ENCODE measurements around the gene HCK. TPM values are rescaled to one million over a fixed set of nuclear protein-coding genes. Genes with fewer than 3 reads are reported as not detected.

Gene HCK
- total and polyA plus RNA-seq, 9 donors = 1.7 to 11.4 (median 3.4) TPM

DNA sequence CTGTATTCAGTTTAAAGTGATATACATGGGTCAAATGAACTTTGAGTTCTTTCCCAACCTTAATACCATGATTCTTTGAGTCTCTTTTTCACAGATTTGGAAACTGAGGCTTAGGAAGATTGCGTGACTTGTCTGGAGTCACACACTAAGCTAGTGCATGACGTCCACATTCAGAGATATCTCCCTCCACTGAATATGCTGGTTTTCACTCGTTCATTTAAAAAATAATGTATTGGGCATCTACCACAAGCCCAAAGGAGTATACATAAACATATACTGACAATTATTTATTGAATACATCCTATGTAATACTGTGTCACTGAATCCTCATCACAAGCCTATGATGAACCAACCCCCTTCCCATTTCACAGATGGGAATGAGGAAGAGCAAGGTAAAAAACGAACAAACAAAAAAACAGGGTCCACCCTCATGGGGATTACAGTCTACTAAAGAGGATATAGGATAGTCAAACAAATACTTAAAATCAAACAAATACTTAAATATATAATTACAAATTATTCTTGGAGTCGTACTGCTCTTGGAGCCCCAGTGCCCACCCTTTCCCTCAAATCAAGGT, 56.9 kb downstream of the HCK start:
- intact Hi-C loops (cut with DNase I) = loop anchor here in 1 of 4 donors (10.0 kb wide), 1 partner anchor 86 kb away; no protein-coding TSS in a partner anchor
- Histone ChIP-seq H3K27ac (no peak overlapping the region), H3K4me3 (peak overlapping the region; percentile 77), H3K9me3 (no peaks in the 10 kb centered on the region), H3K4me1 (ENCODE audit: insufficient read depth) (peaks cover 5% of the 10 kb centered on the region), H3K27me3 (no peaks in the 10 kb centered on the region), H3K36me3 (no peaks in the 10 kb centered on the region)
- no peak for DNase-seq
- 50 to 60% (median 53%) methylated on average over 5 of the region's 5 CpGs for WGBS, 3 donors
- TF ChIP-seq EP300 (IDR thresholded peaks at IDR 0.05) (no peak), POLR2A (IDR thresholded peaks at IDR 0.05) (no peak)
- TF ChIP-seq, protein P1, sequence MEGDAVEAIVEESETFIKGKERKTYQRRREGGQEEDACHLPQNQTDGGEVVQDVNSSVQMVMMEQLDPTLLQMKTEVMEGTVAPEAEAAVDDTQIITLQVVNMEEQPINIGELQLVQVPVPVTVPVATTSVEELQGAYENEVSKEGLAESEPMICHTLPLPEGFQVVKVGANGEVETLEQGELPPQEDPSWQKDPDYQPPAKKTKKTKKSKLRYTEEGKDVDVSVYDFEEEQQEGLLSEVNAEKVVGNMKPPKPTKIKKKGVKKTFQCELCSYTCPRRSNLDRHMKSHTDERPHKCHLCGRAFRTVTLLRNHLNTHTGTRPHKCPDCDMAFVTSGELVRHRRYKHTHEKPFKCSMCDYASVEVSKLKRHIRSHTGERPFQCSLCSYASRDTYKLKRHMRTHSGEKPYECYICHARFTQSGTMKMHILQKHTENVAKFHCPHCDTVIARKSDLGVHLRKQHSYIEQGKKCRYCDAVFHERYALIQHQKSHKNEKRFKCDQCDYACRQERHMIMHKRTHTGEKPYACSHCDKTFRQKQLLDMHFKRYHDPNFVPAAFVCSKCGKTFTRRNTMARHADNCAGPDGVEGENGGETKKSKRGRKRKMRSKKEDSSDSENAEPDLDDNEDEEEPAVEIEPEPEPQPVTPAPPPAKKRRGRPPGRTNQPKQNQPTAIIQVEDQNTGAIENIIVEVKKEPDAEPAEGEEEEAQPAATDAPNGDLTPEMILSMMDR (IDR thresholded peaks at IDR 0.05) = no peak

DNA sequence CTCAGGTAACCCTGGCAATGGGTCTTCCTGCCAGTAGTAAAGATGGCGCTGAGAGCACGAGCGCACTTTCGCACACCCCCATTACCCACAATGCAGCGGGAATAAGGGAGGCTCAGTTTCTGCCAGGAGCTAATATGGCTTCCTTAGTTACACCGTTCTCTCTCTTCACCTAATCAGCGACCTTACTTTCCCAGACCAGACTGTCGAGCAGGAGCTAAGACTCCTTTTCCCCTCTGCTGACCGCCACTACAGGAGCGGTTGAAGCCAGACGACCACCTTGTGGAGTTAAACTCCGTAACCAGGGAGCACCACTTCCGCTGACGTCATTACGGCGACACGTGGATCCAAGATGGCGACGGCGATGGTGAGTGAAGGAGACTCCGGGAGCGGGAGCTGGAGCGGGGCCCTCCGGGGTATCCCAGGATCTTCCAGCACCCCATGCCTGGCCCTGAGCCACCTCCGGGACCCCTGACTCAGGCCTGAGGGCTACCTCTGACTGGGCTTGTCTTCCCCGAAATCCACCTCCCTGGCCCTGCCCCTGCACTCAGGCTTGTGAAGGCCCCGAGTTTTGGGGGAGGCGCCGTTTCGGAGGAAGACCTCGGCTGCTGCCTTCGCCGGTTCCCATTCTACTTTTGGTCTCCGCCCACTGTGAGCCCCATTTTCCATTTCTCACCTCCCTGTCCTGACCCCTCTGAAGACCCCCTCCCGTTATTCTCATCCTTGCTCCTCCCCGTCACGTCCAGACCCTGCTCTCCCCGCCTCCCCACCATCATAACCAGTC, 57.5 kb downstream of the HCK start, which contains the start of gene TM9SF4:
Gene TM9SF4 (plus strand): TSS at position 323 of the 781 bp plus-strand sequence. CDS start 27 bp downstream, at position 350.
- 0 to 1% (median 0%) methylated on average over 38 of the region's 38 CpGs for WGBS, 3 donors
- TF ChIP-seq POLR2A (IDR thresholded peaks at IDR 0.05) (peak; percentile 62), EP300 (IDR thresholded peaks at IDR 0.05) (peak; percentile 21)
- TF ChIP-seq, protein P1 (IDR thresholded peaks at IDR 0.05) = no peak
- intact Hi-C loops (cut with DNase I) = loop anchor here in 1 of 4 donors (10.0 kb wide), 1 partner anchor 85 kb away; no protein-coding TSS in a partner anchor
- Histone ChIP-seq H3K9me3 (no peaks in the 10 kb centered on the region), H3K4me3 (peak within 1 kb of the TSS; percentile 77), H3K27me3 (no peaks in the 10 kb centered on the region), H3K36me3 (no peaks in the 10 kb centered on the region), H3K4me1 (ENCODE audit: insufficient read depth) (peaks cover 8% of the 10 kb centered on the region), H3K27ac (peak within 1 kb of the TSS; percentile 93 to 98)
- DNase-seq = peak; percentile 89 to 93 (median 92)

- Histone ChIP-seq H3K4me3 (peak overlapping the region; percentile 77), H3K27ac (peak overlapping the region; percentile 93 to 98), H3K27me3 (no peaks in the 10 kb centered on the region), H3K9me3 (no peaks in the 10 kb centered on the region), H3K36me3 (no peaks in the 10 kb centered on the region), H3K4me1 (ENCODE audit: insufficient read depth) (peaks cover 8% of the 10 kb centered on the region)
- WGBS, 3 donors = 0 to 3% (median 1%) methylated on average over 8 of the region's 8 CpGs
- intact Hi-C loops (cut with DNase I) = no loop called here
- TF ChIP-seq POLR2A (IDR thresholded peaks at IDR 0.05) (no peak), EP300 (IDR thresholded peaks at IDR 0.05) (no peak)
- TF ChIP-seq, protein P1 (IDR thresholded peaks at IDR 0.05) = no peak
- DNase-seq = no peak
Observed at GRCh38 chr20:32110173-32110704, 58.2 kb downstream of the HCK start.

- WGBS, 3 donors = 65 to 76% (median 75%) methylated on average over 3 of the region's 3 CpGs
- no peaks in the 10 kb centered on the region for H3K36me3 ChIP-seq
- H3K4me1 ChIP-seq (ENCODE audit: insufficient read depth) = peaks cover 8% of the 10 kb centered on the region
- intact Hi-C loops (cut with DNase I) = no loop called here
- TF ChIP-seq, protein P1 (IDR thresholded peaks at IDR 0.05) = no peak
- TF ChIP-seq POLR2A (IDR thresholded peaks at IDR 0.05) (no peak), EP300 (IDR thresholded peaks at IDR 0.05) (no peak)
- DNase-seq = no peak
- H3K4me3 ChIP-seq = peak overlapping the region; percentile 77
- H3K27me3 ChIP-seq = no peaks in the 10 kb centered on the region
- H3K9me3 ChIP-seq = no peaks in the 10 kb centered on the region
- H3K27ac ChIP-seq = no peak overlapping the region
Observed at GRCh38 chr20:32110727-32111126, 58.7 kb downstream of the HCK start.

Data from ovary (tissue), 9 donors.